T-helper 9 cell (primary cell): Measurements from ENCODE around the gene LCE2D.
"Not testable (repeated sequence)": the region's sequence is repeated elsewhere in the genome, so short reads cannot be mapped to it uniquely, and the experiment has no call there.

Source experiments
- DNase-seq: peaks from one replicate; pipeline ENCODE4 v3.0.0-alpha.2; 2020
- total RNA-seq, 2 donors: gene quantifications; one replicate each; lab custom pipeline; 2026; lab: John Stamatoyannopoulos, UW

The LCE2D gene, protein sequence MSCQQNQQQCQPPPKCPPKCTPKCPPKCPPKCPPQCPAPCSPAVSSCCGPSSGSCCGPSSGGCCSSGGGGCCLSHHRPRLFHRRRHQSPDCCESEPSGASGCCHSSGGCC
- total RNA-seq = 0 reads per million in 2 donors

DNA sequence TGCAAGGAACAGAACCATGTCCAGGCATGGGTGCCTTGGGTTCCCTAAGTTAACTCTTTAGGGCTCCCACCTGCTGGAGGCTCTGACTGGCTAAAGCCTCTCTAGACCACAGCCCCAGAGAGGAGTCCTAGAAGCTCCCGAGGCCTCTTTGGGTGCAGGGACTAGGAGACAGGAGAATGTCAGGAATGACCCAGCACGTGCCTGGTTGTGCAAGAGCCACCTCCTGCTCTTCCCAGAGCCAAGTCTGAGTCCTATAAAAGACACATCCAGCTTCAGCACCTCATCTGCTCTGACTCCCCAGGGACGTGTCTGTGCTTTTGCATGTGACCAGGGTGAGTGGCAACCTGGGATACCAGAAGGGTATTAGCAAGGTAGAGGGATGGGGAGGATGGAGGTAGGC is at the start of gene LCE2D:
LCE2D (plus strand) TSS at position 283 of the 400 bp plus-strand sequence. CDS start 726 bp downstream, outside the sequence.
- DNase-seq = no peak

DNA sequence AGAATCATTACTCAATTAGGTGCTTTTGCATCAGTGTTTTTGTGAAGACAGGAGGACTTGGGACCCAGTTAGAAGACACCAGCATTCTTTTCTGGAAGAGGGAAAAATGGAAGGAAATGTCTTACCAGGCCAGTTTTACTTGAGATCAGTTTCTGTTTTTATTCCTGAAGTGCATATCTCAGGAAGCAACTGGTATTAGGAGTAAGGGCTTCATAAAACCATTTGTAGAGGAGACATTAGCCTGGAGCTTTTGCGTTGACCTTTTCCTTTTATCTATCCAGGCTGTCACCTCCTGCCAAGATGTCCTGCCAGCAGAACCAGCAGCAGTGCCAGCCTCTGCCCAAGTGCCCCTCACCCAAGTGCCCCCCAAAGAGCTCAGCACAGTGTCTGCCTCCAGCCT is 49.7 kb upstream of the LCE2D start, which contains the start of gene LCE3B:
LCE3B (plus strand) TSS at position 301 of the 400 bp plus-strand sequence; CDS start at position 301, 0 bp downstream.
- DNase-seq = no peak

DNA sequence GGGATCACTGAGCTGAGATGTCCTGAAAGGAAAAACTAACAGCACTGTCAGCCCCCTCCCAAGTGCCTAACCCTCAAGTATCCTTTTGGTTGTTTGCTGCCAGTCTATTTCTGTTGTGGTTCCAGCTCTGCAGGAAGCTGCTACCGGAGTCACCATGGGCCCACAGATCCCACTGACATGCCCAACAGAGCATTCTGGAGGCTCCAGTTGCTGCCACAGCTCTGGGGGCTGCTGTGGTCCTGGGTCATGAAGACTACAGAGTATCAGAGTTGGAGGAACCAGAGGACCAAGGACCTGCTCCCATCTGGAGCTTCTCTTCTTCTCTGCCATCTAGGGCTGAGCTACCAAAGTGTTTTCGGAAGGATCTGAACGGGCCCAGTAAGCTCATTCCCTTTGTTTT is 41.2 kb upstream of the LCE2D start:
- no peak for DNase-seq

DNA sequence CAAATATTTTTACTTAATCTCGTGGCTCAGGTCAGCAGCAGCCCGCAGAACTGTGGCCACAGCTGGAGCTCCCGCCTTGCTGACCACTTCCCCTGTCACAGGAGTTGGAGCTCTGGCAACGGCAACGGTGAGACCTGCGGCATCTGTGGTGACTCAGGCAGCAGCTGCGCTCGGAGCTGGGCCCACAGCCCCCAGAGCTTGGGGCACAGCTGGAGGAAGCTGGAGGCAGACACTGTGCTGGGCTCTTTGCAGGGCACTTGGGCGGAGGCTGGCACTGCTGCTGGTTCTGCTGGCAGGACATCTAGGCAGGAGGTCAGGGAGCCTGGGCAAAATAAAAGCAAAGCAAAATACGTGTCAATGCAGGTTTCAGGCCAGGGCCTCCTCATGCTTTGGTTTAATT is 40.4 kb upstream of the LCE2D start, which contains the start of gene LCE3A:
LCE3A (minus strand) TSS at position 301 of the 400 bp plus-strand sequence; CDS start at position 301, 0 bp downstream.
- no peak for DNase-seq

DNA sequence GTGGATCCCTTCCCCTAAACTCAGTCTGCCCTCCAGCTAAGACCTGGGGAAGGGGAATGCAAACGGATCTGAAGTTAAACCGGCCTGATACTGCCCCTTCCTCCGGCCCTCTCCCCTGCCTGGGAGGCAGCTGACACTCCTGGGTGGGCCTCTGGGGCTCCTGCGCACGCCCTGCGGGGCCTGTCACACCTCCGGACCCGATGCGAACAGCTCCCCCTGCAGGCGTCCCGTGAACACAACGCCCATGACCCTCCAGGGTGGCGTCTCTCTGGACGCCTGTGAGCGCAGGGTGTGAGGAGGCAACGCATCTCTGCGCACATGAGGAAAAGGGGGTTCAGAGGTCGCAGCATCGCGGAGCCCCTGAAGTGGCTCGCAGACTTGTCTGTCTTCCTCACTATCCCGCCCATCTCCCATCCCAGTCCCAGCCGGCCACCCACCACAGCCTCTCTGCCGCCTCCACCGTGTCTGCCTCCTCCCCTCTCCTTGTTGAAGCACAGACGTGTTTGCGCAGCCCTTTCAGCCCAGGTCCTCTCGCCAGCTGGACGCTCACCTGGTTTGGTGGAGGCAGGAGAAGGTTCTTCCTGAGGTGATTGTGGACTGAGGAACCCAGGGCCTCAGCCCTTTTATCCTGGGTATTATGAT is 39.9 kb upstream of the LCE2D start:
- no peak for DNase-seq

DNA sequence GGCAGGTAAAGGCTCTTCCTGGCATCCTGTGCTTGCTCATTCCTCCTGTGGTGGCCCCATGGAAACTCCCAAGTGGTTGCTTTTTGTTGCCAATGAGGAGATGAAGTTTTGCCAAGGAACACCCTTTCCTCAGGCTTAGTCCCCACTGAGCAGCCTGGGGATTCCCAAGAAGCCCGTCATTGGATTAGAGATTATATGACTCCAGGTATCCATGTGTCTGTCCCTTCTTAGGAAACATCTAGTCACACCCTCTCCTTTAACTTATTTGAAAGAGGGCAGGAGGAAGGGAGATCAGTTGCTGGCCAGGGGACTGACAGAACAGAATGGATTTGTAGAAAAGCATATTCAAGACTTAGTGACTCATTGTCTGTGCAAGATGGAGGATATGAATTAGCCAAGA is 36.4 kb upstream of the LCE2D start:
- no peak for DNase-seq

DNA sequence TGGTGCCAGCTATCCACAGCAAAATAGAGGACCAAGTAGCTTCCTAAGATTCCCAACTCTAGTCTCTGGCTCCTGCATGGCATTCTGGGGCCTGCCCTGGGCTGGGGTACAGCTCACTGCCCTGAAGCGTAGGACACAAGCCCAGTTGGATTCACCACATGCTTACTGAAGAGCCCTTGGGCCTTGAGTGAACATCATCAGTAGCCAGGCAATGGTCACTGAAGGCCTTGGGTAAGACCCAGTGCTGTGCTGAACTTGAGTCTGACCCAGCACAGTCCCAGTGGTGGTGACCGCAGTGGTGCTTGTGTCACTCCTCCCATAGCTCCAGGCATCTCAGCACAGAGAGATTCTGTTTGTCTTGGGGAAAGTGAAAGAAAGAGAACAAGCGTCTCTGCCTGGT is 32.6 kb upstream of the LCE2D start:
- no peak for DNase-seq

DNA sequence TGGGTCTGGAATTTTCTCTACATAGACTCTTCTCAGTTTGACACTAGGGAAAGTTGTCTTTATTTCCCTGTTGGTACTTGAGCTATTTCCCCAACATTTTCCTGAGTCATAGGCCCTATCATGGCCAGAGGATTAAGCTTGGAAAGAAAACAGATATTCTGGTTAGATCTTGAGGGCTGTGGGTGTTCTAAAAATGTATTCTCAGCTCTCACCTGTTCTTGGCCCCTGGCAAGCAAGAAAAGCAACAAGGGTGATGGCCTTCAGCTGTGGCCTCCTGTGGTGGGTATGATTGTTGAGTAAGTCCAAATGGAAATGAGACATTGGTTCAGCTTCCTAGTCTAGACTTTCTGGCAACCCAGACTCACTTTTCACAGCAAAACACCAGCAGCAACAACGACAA is 22.8 kb upstream of the LCE2D start:
- DNase-seq = no peak

DNA sequence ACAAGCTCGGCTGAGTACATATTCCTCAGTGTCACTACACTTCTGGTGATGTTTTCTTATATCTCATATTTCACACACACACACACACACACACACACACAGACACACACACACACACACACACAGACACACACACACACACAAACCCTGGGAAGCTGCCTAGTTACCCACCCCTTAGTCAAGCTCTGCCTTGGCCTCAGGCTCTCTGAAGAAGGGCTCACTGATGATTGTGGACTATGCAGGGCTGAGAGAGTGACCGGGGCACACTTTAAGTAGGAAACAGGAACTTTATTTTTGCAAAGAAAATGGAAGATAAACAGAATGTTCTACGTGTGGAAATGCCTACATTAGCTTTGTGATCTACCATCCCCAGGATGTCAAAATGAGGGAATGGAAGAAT is 19.2 kb upstream of the LCE2D start:
- no peak for DNase-seq

DNA sequence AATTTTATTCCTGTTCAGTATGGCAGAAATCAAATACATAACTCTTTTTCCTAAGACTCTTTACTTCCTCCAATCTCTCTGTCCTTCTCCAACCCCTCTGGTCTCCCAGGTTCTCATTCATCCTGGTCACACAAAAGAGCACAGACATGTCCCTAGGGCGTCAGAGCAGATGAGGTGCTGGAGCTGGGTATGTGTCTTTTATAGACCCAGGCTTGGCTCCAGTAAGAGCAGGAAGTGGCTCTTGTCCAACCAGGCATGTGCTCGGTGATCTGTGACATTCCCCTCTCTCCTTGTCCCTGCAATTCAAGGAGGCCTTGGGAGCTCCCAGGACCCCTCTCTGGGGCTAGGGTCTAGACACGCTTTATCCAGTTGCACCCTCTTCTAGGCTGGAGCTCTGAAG is 18.0 kb upstream of the LCE2D start:
- DNase-seq = no peak

DNA sequence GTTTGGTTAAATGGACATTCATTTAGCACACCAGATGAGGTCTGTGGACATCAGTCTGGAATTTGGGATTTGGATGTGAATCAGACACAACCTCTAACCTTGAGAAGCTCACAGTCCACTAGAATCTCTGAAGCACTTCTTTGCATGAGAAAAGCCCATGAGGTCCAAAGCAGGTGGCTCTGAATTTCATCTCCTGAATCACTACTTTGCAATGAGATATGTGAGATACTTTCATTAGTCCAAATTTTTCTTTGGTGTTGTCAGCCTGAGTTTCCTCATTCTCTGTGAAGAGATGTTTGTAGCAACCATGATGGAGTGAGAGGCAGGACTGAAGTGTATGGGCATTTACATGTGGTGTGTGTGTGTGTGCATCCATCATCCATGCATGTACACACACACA is 16.5 kb upstream of the LCE2D start:
- DNase-seq = no peak

DNA sequence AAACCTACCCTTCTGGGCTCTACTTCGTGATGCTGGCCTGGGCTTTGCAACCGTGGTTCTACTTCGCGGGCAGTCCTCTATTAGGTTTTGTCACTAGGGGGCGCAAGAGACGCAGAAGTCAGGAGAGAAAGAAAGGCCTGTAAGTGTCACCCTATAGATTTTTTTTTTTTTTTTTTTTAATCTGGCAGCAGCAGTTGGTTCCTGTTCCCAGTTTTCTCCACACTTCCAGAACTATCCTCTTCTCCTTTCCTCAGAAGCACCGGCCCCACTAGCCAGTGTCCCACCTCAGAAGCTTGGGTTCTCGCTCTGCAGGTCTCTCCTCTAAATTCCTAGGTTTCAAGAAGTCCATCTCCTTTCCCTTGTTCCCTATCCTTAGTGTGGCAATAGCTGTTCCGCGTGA is 9.1 kb upstream of the LCE2D start:
- DNase-seq = peak; percentile 23

DNA sequence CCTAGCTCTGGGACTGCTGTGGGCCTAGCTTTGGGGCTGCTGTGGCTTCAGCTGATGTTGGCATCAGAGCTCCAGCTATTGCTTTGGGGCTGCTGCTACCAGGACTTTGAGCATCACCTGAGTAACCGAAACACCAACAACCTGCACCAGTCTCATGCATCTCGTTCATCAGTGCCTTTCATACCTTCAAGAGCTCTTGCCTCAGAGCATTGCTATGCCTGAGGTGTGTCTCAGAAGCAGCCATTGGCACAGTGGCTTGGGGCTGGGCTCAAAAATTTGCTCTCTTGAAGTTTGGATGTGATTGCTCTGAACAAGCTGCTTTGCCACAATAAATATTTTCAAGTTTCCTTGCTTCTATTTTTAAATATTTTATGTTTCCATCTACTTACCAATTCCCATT is 6.7 kb upstream of the LCE2D start:
- DNase-seq = no peak

DNA sequence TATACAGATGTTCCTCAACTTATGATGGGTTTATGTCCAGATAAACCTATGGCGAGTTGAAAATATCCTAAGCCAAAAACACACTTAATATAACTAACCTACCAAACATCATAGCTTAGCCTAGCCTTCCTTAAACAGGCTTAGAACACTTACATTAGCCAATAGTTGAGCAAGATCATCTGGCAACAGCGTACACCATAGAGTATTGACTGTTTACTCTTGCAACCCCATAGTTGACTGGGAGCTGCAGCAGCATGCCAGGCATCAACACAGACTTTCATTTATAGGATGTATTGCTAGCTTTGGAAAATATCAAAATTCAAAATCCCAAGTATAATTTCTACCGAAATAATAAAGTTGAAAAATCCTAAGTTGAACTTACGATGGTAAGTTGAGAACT is 5.5 kb upstream of the LCE2D start:
- DNase-seq = no peak

DNA sequence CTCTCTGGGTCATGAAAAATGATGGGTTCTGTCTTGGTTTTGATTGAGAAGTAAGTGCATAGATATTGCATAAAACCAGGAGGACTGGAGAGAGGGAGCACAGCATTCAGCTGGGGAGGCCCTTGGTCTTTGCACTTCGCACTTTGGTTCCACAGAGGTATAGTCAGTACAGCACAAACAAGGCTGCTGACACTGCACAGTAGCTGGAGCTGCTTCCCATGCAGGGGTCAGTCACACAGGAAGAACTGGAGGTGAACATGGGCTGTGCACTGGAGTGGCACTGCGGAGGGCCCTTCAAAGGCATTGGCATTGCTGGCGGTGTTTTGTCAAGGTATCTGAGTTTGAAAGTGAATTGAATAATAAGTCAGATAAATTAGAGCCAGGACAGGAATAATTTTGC is 4.5 kb upstream of the LCE2D start:
- DNase-seq = no peak

DNA sequence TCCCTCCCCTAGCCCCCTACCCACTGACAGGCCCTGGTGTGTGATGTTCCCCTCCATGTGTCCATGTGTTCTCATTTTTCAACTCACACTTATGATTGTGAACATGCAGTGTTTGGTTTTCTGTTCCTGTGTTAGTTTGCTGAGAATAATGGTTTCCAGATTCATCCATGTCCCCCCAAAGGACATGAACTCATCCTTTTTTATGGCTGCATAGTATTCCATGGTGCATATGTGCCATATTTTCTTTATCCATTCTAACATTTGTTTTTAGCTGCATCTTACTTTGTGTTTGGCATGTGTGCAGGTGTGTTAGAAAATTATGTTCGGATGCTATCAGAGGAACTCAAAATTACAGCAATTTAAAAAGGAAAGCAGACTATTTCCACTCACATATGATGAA is 3.0 kb downstream of the LCE2D start:
- DNase-seq = not testable (repeated sequence)

DNA sequence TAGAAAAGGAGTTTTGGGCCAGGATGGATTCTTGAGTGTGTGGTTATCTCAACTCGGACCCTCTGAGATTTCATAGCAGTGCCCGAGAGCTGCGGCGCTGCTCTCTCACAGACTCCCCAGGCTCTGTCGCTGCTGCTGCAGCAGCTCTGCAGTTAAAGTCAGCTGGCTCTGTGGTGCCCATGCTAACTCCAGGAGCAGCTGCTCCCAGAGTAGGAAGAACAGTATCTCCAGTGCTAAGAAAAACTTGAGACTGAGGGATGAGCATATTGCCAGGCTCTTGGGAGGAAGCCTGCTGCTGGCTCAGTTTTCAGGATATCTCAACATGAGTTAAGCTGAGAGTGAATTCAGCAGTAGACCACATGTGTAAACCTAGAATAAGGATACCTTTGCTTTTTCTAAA is 4.5 kb downstream of the LCE2D start:
- DNase-seq = no peak

DNA sequence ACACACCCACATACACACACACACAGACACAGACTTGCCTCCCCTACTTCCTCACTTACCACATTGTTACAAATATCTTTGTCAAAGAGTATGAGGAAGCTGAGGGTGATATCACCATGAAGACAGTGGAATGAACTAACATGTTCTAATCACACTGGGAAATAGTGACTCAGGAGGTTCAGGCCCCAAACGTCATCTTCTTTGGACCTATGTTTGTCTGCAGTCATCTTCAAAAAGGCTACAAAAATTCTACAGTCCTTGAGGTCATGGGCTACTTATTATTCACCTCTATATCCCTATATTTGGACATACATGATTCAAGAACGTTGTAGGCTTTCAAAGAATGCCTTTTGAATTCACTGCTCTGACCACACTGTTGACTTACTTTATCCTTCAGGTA is 9.8 kb downstream of the LCE2D start:
- no peak for DNase-seq

DNA sequence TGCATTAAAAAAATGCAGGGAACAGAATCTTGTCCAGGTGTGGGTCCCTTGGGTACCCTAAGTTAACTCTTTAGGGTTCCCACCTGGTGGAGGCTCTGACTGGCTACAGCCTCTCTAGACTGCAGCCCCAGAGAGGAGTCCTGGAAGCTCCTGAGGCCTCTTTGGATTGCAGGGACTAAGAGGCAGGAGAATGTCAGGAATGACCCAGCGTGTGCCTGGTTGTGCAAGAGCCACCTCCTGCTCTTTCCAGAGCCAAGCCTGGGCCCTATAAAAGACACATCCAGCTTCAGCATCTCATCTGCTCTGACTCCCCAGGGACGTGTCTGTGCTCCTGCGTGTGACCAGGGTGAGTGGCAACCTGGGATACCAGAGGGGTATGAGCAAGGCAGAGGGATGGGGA is 11.8 kb downstream of the LCE2D start, which contains the start of gene LCE2C:
LCE2C (plus strand) TSS at position 297 of the 400 bp plus-strand sequence. CDS start 737 bp downstream, outside the sequence.
- DNase-seq = not testable (repeated sequence)

DNA sequence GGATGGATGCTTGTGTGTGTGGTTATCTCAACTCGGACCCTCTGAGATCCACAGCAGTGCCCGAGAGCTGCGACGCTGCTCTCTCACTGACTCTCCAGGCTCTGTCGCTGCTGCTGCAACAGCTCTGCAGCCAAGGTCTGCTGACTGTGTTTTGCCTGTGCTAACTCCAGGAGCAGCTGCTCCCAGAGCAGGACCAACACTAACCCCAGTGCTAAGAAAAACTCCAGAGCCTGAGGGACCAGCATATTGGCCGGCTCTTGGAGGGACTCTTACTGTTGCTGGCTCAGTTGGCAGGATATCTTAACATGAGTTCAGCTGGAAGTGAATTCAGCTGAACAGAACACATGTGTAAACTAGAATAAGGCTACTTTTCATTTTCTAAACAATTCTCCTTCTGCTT is 16.3 kb downstream of the LCE2D start:
- no peak for DNase-seq

DNA sequence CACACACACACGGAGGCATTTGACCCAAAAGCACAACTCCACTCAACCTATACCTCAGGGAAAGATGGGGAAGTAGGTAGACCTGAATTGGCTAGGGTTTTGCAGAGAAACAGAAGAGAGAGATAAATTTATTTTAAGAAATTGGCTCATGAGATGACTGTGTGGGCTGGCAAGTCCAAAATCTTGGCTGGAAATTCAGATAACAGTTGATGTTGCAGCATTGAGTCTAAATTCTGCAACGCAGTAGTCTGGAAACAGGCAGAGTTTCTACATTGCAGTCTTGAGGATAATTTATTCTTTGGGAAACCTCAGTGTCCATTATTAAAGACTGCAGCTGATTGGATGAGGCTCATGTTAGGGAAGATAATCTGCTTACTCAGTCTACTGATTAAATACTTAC is 18.4 kb downstream of the LCE2D start:
- no peak for DNase-seq

DNA sequence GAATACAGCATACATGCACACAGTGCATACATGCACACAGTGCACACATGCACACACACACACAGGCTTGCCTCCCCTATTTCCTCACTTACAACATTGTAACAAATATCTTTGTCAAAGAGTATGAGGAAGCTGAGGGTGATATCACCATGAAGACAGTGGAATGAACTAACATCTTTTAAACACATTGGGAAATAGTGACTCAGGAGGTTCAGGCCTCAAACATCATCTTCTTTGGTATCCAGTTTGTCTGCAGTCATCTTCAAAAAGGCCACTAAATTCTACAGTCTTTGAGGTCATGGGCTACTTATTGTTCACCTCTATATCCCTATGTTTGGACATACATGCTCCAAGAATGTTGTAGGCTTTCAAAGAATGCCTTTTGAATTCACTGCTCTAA is 20.7 kb downstream of the LCE2D start:
- no peak for DNase-seq

DNA sequence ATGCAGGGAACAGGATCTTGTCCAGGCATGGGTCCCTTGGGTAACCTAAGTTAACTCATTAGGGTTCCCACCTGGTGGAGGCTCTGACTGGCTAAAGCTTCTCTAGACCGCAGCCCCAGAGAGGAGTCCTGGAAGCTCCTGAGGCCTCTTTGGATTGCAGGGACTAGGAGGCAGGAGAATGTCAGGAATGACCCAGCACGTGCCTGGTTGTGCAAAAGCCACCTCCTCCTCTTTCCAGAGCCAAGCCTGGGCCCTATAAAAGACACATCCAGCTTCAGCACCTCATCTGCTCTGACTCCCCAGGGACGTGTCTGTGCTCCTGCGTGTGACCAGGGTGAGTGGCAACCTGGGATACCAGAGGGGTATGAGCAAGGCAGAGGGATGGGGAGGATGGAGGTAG is 22.6 kb downstream of the LCE2D start, which contains the start of gene LCE2B:
LCE2B (plus strand) TSS at position 301 of the 400 bp plus-strand sequence. CDS start 721 bp downstream, outside the sequence.
- not testable (repeated sequence) for DNase-seq
